HepG2 (cell line): Measurements from ENCODE around the gene NDUFB6. TPM values are rescaled to one million over a fixed set of nuclear protein-coding genes. Genes with fewer than 3 reads are reported as not detected.

Source experiments
- ARNT ChIP-seq: fragments of 450-650 bp; IDR thresholded peaks from 2 replicates; pipeline ENCODE4 v1.6.1; 2017
- FOXK2 ChIP-seq: fragments of 450-650 bp; IDR thresholded peaks from 2 replicates; pipeline ENCODE4 v1.6.1; 2016
- HES4 ChIP-seq: sonication (generic); formaldehyde crosslinking; IDR thresholded peaks from 2 replicates; pipeline ENCODE4 v1.9.0; 2021; ENCODE audit warnings: mild to moderate bottlenecking, missing genetic modification reagents, borderline replicate concordance
- HNRNPL ChIP-seq: fragments of 200-400 bp; formaldehyde crosslinking; IDR thresholded peaks from 2 replicates; pipeline ENCODE4 v1.6.1; 2017; ENCODE audit warnings: mild to moderate bottlenecking, low read depth, low read length
- JUN ChIP-seq: sonication (generic); formaldehyde crosslinking; IDR thresholded peaks from 2 replicates; pipeline ENCODE4 v1.4.0; 2020; ENCODE audit warnings: mild to moderate bottlenecking, missing genetic modification reagents
- MYC ChIP-seq: sonication (generic); formaldehyde crosslinking; IDR thresholded peaks from 2 replicates; pipeline ENCODE4 v1.9.0; 2021; ENCODE audit warnings: missing genetic modification reagents, borderline replicate concordance
- MZF1 ChIP-seq: sonication (generic); formaldehyde crosslinking; IDR thresholded peaks from 2 replicates; pipeline ENCODE4 v1.8.1; 2023; ENCODE audit warnings: mild to moderate bottlenecking, missing genetic modification reagents, borderline replicate concordance
- PCBP2 ChIP-seq: fragments of 200-400 bp; formaldehyde crosslinking; optimal IDR thresholded peaks from 2 replicates; pipeline ENCODE3; 2018; ENCODE audit warnings: low read length, low read depth; ENCODE audit not compliant: poor library complexity, severe bottlenecking
- PHF8 ChIP-seq: sonication (generic); formaldehyde crosslinking; IDR thresholded peaks from 2 replicates; pipeline ENCODE4 v1.5.0; 2020; ENCODE audit warnings: missing genetic modification reagents
- TEAD3 ChIP-seq: optimal IDR thresholded peaks from 2 replicates; pipeline ENCODE3; 2016; ENCODE audit warnings: borderline replicate concordance
- ZNF143 ChIP-seq: sonication (generic); formaldehyde crosslinking; IDR thresholded peaks from 2 replicates; pipeline ENCODE4 v1.4.0; 2020; ENCODE audit warnings: missing genetic modification reagents
- ZNF234 ChIP-seq: sonication (generic); formaldehyde crosslinking; conservative IDR thresholded peaks from 2 replicates; pipeline ENCODE4 v1.5.1; 2020; ENCODE audit warnings: mild to moderate bottlenecking, missing genetic modification reagents
- ZNF432 ChIP-seq: sonication (generic); formaldehyde crosslinking; IDR thresholded peaks from 2 replicates; pipeline ENCODE4 v1.5.0; 2020; ENCODE audit warnings: missing genetic modification reagents, mild to moderate bottlenecking, borderline replicate concordance
- ZNF510 ChIP-seq: sonication (generic); formaldehyde crosslinking; IDR thresholded peaks from 2 replicates; pipeline ENCODE4 v1.4.0; 2020; ENCODE audit warnings: low read depth, mild to moderate bottlenecking, missing genetic modification reagents
- polyA plus RNA-seq, 8 experiments: library from polyadenylated mRNA; depleted of rRNA in 3 of 8; stranded (reverse) in 7 of 8; unstranded in 1 of 8; fragments of >200 nt; fragmentation: Illumina TruSeq in 4 of 8; extraction: Trizol in 4 of 8; gene quantifications; 2 replicates each; pipeline versions ENCODE4 v1.2.1 to v1.2.3, GENCODE V29; 2011 to 2016; ENCODE audit warnings: low read depth in 4 of 8, missing spikeins in 1 of 8, mixed read lengths in 1 of 8; ENCODE audit not compliant: insufficient read depth in 1 of 8
- total RNA-seq, 5 experiments: library from RNA; depleted of rRNA; stranded (reverse); fragments of >200 nt; fragmentation: Illumina TruSeq; extraction: Trizol; gene quantifications; 2 replicates each; pipeline ENCODE4 v1.2.3, GENCODE V29; 2016; ENCODE audit warnings: low read depth in 1 of 5
- TF ChIP-seq, protein P1 (sequence below): sonication (generic); formaldehyde crosslinking; IDR thresholded peaks from 2 replicates; pipeline ENCODE4 v1.4.0; 2020; ENCODE audit warnings: missing genetic modification reagents, borderline replicate concordance
- TF ChIP-seq, protein P2 (sequence below): sonication (generic); formaldehyde crosslinking; IDR thresholded peaks from 2 replicates; pipeline ENCODE4 v1.8.0; 2022; ENCODE audit warnings: mild to moderate bottlenecking, missing genetic modification reagents
- TF ChIP-seq, protein P3 (sequence below), 2 experiments: fragments of 450-650 bp in 1 of 2; sonication (generic) in 1 of 2; formaldehyde crosslinking; IDR thresholded peaks; 2 replicates each; pipeline versions ENCODE4 v1.5.0 to v1.8.0; 2020 to 2022; ENCODE audit warnings: mild to moderate bottlenecking in 1 of 2, missing genetic modification reagents in 1 of 2
- TF ChIP-seq, protein P4 (sequence below): sonication (generic); formaldehyde crosslinking; IDR thresholded peaks from 2 replicates; pipeline ENCODE4 v1.5.0; 2020; ENCODE audit warnings: missing genetic modification reagents
- TF ChIP-seq, protein P5 (sequence below): sonication (generic); formaldehyde crosslinking; conservative IDR thresholded peaks from 2 replicates; pipeline ENCODE4 v1.4.0; 2020; ENCODE audit warnings: mild to moderate bottlenecking, missing genetic modification reagents, moderate library complexity

The NDUFB6 gene
- total and polyA plus RNA-seq, 2 of the 13 experiments (the other 11 are each of a cell fraction or from before 2014, with no cell fraction given), result 31.2 to 81.9 TPM

DNA sequence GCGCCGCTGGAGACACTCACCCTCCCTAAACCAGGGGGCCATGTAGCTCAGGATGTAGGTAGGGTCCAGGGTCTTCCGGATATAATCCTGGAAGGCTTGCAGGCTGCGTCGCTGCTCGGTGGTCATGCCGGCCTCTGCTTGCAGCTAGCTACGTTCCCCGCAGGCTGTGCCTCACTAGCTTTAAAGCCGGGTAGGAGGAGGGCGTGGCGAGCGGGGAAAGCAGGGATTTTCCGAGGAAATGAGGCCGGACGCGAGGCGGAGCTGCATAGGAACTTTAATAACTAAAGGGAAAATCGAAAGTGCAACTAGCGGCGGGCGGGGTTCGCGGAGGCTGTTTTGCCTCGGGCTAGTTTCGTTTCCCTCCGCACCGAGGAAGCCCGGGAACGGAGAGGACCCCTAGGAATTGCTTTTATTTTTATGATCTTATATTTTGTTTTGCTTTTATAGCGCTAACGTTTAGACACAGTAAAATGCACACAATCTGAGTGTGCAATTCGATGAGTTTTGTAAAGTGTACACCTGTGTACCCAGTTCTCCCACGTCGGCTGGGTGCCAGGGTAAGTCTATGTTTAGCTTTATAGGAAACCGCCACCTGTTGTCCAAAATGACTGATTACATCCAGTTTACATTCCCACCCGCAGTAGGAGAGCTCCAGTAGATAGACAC, 46.8 kb downstream of the NDUFB6 start, which contains the start of gene RIGI (continued):
- TF ChIP-seq, protein P1, sequence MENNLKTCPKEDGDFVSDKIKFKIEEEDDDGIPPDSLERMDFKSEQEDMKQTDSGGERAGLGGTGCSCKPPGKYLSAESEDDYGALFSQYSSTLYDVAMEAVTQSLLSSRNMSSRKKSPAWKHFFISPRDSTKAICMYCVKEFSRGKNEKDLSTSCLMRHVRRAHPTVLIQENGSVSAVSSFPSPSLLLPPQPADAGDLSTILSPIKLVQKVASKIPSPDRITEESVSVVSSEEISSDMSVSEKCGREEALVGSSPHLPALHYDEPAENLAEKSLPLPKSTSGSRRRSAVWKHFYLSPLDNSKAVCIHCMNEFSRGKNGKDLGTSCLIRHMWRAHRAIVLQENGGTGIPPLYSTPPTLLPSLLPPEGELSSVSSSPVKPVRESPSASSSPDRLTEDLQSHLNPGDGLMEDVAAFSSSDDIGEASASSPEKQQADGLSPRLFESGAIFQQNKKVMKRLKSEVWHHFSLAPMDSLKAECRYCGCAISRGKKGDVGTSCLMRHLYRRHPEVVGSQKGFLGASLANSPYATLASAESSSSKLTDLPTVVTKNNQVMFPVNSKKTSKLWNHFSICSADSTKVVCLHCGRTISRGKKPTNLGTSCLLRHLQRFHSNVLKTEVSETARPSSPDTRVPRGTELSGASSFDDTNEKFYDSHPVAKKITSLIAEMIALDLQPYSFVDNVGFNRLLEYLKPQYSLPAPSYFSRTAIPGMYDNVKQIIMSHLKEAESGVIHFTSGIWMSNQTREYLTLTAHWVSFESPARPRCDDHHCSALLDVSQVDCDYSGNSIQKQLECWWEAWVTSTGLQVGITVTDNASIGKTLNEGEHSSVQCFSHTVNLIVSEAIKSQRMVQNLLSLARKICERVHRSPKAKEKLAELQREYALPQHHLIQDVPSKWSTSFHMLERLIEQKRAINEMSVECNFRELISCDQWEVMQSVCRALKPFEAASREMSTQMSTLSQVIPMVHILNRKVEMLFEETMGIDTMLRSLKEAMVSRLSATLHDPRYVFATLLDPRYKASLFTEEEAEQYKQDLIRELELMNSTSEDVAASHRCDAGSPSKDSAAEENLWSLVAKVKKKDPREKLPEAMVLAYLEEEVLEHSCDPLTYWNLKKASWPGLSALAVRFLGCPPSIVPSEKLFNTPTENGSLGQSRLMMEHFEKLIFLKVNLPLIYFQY, result peak; percentile 45; the same call in 1 of the 2 replicates
- TF ChIP-seq ZNF143, result no peak
- TF ChIP-seq, protein P2, sequence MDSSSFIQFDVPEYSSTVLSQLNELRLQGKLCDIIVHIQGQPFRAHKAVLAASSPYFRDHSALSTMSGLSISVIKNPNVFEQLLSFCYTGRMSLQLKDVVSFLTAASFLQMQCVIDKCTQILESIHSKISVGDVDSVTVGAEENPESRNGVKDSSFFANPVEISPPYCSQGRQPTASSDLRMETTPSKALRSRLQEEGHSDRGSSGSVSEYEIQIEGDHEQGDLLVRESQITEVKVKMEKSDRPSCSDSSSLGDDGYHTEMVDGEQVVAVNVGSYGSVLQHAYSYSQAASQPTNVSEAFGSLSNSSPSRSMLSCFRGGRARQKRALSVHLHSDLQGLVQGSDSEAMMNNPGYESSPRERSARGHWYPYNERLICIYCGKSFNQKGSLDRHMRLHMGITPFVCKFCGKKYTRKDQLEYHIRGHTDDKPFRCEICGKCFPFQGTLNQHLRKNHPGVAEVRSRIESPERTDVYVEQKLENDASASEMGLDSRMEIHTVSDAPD (CRISPR knock-in tag), result 0 out of 2 replicates have a peak, but pooled peaks have one; percentile 39
- TF ChIP-seq, protein P3, sequence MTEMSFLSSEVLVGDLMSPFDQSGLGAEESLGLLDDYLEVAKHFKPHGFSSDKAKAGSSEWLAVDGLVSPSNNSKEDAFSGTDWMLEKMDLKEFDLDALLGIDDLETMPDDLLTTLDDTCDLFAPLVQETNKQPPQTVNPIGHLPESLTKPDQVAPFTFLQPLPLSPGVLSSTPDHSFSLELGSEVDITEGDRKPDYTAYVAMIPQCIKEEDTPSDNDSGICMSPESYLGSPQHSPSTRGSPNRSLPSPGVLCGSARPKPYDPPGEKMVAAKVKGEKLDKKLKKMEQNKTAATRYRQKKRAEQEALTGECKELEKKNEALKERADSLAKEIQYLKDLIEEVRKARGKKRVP (CRISPR knock-in tag; IDR thresholded peaks at IDR 0.05), result no peak; a peak in 1 of 4 replicates
- peak; percentile 57; the same call in 1 of the 2 replicates for TF ChIP-seq MYC (CRISPR knock-in tag)
- no peak for TF ChIP-seq ZNF234
- no peak for TF ChIP-seq PCBP2
- no peak for TF ChIP-seq HNRNPL
- TF ChIP-seq MZF1 (CRISPR knock-in tag), result no peak
- TF ChIP-seq PHF8, result peak; percentile 74
- TF ChIP-seq TEAD3 (CRISPR knock-in tag), result no peak
- 0 out of 2 replicates have a peak, but pooled peaks have one; percentile 47 for TF ChIP-seq ZNF510 (CRISPR knock-in tag)
- TF ChIP-seq JUN (CRISPR knock-in tag), result no peak
- TF ChIP-seq, protein P4, sequence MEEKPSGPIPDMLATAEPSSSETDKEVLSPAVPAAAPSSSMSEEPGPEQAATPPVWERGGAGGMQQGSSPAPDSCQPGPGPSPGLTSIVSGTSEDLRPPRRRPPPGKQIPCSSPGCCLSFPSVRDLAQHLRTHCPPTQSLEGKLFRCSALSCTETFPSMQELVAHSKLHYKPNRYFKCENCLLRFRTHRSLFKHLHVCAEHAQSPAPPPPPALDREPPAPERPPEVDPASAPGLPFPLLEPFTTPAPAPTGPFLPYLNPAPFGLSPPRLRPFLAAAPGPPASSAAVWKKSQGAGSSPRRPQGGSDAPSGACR, result no peak
- peak; percentile 59; the same call in 1 of the 2 replicates for TF ChIP-seq FOXK2
- TF ChIP-seq, protein P5, sequence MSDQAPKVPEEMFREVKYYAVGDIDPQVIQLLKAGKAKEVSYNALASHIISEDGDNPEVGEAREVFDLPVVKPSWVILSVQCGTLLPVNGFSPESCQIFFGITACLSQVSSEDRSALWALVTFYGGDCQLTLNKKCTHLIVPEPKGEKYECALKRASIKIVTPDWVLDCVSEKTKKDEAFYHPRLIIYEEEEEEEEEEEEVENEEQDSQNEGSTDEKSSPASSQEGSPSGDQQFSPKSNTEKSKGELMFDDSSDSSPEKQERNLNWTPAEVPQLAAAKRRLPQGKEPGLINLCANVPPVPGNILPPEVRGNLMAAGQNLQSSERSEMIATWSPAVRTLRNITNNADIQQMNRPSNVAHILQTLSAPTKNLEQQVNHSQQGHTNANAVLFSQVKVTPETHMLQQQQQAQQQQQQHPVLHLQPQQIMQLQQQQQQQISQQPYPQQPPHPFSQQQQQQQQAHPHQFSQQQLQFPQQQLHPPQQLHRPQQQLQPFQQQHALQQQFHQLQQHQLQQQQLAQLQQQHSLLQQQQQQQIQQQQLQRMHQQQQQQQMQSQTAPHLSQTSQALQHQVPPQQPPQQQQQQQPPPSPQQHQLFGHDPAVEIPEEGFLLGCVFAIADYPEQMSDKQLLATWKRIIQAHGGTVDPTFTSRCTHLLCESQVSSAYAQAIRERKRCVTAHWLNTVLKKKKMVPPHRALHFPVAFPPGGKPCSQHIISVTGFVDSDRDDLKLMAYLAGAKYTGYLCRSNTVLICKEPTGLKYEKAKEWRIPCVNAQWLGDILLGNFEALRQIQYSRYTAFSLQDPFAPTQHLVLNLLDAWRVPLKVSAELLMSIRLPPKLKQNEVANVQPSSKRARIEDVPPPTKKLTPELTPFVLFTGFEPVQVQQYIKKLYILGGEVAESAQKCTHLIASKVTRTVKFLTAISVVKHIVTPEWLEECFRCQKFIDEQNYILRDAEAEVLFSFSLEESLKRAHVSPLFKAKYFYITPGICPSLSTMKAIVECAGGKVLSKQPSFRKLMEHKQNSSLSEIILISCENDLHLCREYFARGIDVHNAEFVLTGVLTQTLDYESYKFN, result peak; percentile 23; the same call in 1 of the 2 replicates
- no peak for TF ChIP-seq ZNF432 (CRISPR knock-in tag)
- TF ChIP-seq ARNT, result no peak
- TF ChIP-seq HES4, result no peak
